H1 (cell line): ENCODE data around the gene PDCD10. TPM values are rescaled to one million over a fixed set of nuclear protein-coding genes. Genes with fewer than 3 reads are reported as not detected.
A peak's percentile ranks its signal among the peaks of the same experiment; 100 is the strongest.

ENCODE experiments used
- CBX8 ChIP-seq: fragments of 300-800, 300-1000 bp; sonication (generic); IDR thresholded peaks from 2 replicates; pipeline ENCODE4 v1.7.1; 2016; ENCODE audit warnings: low read depth, low read length, borderline replicate concordance
- EP300 ChIP-seq, 2 experiments: IDR thresholded peaks; 1 replicate in 1 of 2; 2 replicates in 1 of 2; pipeline ENCODE4 v1.6.1; 2011 to 2012; ENCODE audit warnings: low read depth in 2 of 2, low read length in 2 of 2, mild to moderate bottlenecking in 2 of 2, borderline replicate concordance in 1 of 2, inconsistent platforms in 1 of 2, moderate library complexity in 1 of 2
- GABPA ChIP-seq: IDR thresholded peaks from 2 replicates; pipeline ENCODE4 v1.6.1; 2011; ENCODE audit warnings: mild to moderate bottlenecking, low read length, moderate library complexity, borderline replicate concordance; ENCODE audit not compliant: insufficient read depth
- TCF12 ChIP-seq: IDR thresholded peaks from 2 replicates; pipeline ENCODE4 v1.6.1; 2011; ENCODE audit warnings: low read depth, mild to moderate bottlenecking, low read length
- polyA plus RNA-seq, 7 experiments: library from polyadenylated mRNA; depleted of rRNA in 3 of 7; stranded (reverse) in 5 of 7; unstranded in 2 of 7; fragments of >200 nt in 5 of 7; fragments of 200-250 nt in 2 of 7; gene quantifications; 1 replicate in 5 of 7; 2 replicates in 1 of 7; 4 replicates in 1 of 7; pipeline versions ENCODE4 v1.2.1 to v1.2.3, GENCODE V29; 2011 to 2013; ENCODE audit warnings: missing spikeins in 2 of 7, mixed read lengths in 2 of 7
- total RNA-seq: library from RNA; stranded (reverse); fragmentation: NEBNext Ultra II Directional; extraction: Animal tissue kit (Norgen Biotek cat#: 25700); gene quantifications from 2 replicates; pipeline ENCODE4 v1.2.1, GENCODE V29; 2021

Gene PDCD10
- total and polyA plus RNA-seq, 2 of the 8 experiments (the other 6 are each of a cell fraction or from before 2014, with no cell fraction given): 52.0 to 76.6 TPM

- no peak for TF ChIP-seq TCF12
- no peak for TF ChIP-seq GABPA
- peak in 1 of 2 experiments; percentile 40; a peak in 1 of 3 replicates for TF ChIP-seq EP300 (IDR thresholded peaks at IDR 0.05; ENCODE audit: borderline replicate concordance in 1 of 2, low read depth in 2 of 2, low read length in 2 of 2)
- TF ChIP-seq CBX8: no peak
Observed at GRCh38 chr3:167735233-167736138, 794 bp upstream of the PDCD10 start, which contains the start of gene SERPINI1 (continued).
